ENCODE results near the gene RNF32. TPM values are rescaled to one million over a fixed set of nuclear protein-coding genes. Genes with fewer than 3 reads are reported as not detected.

RNF32 gene
- total RNA-seq, 2 experiments from 2014 or later = 2.0 to 2.9 TPM

DNA sequence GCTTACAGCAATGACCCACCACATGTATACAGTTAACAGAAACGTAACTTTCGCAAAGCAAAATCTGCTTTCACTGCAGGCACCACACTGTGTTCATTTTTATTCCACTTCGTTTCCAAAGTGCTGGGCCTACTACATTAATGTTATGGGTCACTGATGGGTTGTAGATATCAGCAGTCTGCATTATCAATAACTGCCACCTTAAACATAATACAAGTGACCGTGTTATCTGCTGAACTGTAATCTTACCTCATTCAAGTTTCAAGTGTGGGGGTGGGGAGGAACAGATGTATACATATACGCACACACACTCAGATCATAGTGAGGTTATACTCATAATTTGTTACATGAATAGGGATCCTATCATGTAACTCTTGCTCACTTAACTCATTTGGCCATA lies 21.1 kb downstream of the RNF32 start:
- Mint-ChIP-seq H3K9me3 (ENCODE audit: low read depth) (no peaks in the 10 kb centered on the region), H3K4me1 (peaks cover 4% of the 10 kb centered on the region), H3K36me3 (no peaks in the 10 kb centered on the region), H3K27me3 (peaks cover 14% of the 10 kb centered on the region), H3K27ac (no peak overlapping the region), H3K4me3 (no peak overlapping the region)
- ATAC-seq = no peak
- CTCF ChIA-PET = no interaction called here
- no peak for DNase-seq

DNA sequence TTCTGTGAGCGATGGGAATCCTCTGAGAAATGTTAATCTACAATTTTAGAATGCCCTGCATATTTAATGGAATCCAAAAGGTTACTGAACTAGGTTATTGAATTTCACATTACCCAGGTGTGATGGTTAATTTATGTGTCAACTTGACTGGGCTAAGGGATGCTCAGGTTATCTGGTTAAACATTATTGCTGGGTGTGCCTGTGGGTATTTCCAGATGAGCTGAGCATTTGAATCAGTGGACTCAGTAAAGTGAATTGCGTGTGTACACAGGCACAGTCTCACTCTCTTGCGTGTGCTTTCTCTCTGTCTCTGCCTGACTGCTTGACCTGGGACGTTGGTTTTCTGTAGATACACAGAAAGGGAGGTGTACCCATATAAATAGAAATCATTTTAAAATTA lies 21.7 kb downstream of the RNF32 start:
- H3K36me3 Mint-ChIP-seq = no peaks in the 10 kb centered on the region
- CTCF ChIA-PET = no interaction called here
- no peak overlapping the region for H3K27ac Mint-ChIP-seq
- H3K4me3 Mint-ChIP-seq = no peak overlapping the region
- peaks cover 14% of the 10 kb centered on the region for H3K27me3 Mint-ChIP-seq
- no peaks in the 10 kb centered on the region for H3K9me3 Mint-ChIP-seq (ENCODE audit: low read depth)
- no peaks in the 10 kb centered on the region for H3K4me1 Mint-ChIP-seq
- no peak for ATAC-seq
- no peak for DNase-seq

DNA sequence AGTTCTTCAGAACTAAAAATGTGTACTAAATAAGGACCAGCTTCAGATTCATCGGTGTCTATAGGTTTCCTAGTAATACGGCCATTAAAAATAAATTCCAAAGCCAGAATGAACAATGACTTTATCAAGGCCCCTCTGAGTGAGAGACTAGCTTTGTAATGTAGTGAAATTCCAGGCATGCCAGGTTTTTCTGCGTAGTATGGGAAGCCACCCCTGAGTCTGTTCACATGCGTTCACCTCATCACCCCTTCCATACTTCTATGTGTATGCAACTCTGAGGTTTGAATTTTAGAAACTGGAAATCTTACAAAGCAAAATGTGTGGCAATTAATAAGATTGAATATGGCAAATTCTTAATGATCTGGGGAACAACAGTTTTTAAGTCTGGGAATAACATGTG lies 24.5 kb downstream of the RNF32 start:
- no peak overlapping the region for H3K4me3 Mint-ChIP-seq
- CTCF ChIA-PET = interaction anchor here (0.9 kb wide), 1 partner anchor 15 kb away, joined by 3 read pairs; no protein-coding TSS in a partner anchor
- H3K9me3 Mint-ChIP-seq (ENCODE audit: low read depth) = no peaks in the 10 kb centered on the region
- no peak for ATAC-seq
- H3K36me3 Mint-ChIP-seq = no peaks in the 10 kb centered on the region
- peaks cover 2% of the 10 kb centered on the region for H3K27me3 Mint-ChIP-seq
- DNase-seq = no peak
- H3K4me1 Mint-ChIP-seq = no peaks in the 10 kb centered on the region
- no peak overlapping the region for H3K27ac Mint-ChIP-seq

DNA sequence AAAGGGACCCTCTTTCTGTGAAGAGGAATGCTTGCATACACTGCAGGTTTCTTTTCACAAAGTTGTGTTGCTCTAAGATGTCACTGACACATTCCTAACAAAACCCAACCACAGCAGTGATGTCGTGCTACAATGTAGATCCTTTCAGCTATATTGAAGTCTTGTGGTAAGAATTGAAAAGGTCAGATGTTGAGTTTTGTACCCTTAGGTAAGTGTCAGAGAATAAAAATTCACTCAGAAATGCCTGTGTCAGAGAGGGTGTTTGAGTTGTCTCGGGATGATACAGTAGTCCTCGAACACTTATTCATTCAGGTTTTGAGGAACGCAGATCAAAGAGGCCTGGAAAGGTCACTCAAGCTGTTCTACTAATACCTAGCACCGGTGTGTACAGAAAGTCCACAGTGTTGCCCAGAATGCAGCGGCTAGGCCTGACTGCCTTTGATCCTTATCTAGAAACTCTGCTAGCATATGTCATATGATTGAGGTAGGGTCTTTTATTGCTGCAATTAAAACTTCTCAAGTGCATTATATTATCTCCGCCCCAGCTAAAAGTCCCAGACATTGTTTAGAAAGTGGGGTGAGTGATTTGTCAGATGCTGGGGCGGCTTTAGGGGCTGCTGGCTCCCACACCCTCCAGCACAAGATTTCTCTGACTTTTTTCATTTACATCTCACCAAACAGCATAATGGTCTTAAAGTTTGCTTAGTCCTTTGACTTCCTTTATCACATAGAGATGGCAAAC lies 26.0 kb downstream of the RNF32 start:
- Mint-ChIP-seq H3K27me3 (no peaks in the 10 kb centered on the region), H3K9me3 (ENCODE audit: low read depth) (no peaks in the 10 kb centered on the region), H3K4me3 (no peak overlapping the region), H3K27ac (no peak overlapping the region), H3K36me3 (no peaks in the 10 kb centered on the region), H3K4me1 (no peaks in the 10 kb centered on the region)
- DNase-seq = no peak
- ATAC-seq = no peak
- CTCF ChIA-PET = no interaction called here

DNA sequence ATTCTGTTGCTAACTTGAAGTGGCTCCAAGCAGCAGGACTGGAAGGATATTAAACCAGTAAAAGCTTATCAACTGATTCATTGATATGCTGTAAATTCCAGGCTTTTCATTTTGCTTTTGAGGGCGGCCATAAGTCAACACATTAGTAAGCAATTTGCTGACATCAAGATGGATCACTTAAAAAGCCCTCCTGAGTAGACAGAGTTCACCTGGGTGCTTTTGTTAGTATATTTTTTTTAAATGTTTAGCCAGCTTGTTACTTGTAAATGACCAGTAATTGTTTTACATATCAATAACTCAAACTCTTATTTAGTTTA lies 26.5 kb downstream of the RNF32 start:
- no peak overlapping the region for H3K4me3 Mint-ChIP-seq
- CTCF ChIA-PET = no interaction called here
- DNase-seq (no peak), ATAC-seq (no peak)
- no peaks in the 10 kb centered on the region for H3K4me1 Mint-ChIP-seq
- no peak overlapping the region for H3K27ac Mint-ChIP-seq
- H3K36me3 Mint-ChIP-seq = no peaks in the 10 kb centered on the region
- H3K9me3 Mint-ChIP-seq (ENCODE audit: low read depth) = no peaks in the 10 kb centered on the region
- no peaks in the 10 kb centered on the region for H3K27me3 Mint-ChIP-seq

DNA sequence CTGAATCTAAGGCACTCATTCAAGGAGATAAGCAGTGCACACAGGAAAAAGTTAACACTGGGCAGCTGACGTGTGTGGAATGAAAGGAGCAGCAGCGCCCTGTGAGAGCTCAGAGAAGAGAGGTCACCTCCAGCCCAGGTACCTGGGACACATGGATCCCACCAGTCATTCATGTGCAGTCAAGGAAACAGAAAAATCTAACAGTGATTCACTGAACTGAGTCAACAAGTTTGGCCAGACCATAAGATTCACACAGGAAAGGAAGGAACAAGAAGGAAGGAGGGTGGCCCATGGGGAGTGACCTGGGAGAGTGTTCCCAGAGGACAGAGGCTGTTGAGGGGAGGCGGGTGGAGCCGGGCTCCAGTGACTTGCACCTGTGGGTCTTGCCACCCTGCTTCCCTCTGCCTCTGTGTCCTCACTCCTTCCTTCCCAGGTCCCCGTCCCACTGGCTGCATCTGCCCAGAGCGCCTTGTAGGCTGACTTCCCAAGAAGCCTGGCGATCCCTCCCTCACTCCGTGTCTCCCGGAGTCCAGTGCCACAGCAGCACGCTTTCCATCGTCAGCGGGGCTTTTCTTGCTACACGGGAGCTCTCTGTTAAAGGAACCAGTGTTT lies 27.7 kb downstream of the RNF32 start:
- CTCF ChIA-PET = no interaction called here
- no peak for ATAC-seq
- H3K27ac Mint-ChIP-seq = no peak overlapping the region

DNA sequence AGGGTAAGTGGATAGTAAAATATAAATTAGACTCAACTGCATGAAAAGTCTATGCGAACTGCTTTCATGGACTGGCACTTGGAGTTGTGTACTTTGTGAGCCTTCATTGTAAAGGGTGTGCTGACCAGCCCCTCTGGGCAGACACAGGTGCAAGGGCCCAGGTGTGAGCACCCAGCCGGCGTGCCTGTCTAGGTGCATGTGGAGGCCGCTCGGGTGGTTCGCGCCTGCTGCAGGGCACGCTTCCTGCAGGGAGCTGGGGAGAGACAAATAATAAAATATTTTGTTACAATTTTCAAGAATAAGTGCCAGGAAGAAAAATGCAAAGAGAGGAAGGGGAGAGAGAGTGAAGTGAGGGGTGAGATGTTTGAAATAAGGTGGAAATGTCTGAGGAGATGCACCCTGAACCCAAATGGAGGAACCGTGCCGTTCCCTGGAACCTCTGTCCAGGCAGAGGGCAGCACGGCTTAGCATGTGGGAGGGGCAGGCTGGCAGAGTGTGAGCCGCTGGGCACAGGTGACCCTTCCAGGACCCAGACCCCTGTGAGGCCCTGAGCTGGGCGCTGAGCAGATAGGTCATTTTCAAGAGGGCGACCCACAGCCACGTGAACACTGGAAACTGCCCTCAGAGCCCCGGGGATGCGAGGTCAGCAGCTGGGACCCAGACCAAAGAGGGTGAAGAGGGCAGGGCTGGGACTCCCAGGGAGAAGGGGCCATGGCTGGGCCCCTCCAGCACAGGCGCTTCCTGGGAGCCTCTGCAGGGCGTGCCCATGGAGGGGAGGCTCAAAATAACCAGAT lies 28.7 kb downstream of the RNF32 start:
- no peaks in the 10 kb centered on the region for H3K27me3 Mint-ChIP-seq
- ATAC-seq (no peak), DNase-seq (no peak)
- no peaks in the 10 kb centered on the region for H3K36me3 Mint-ChIP-seq
- no peak overlapping the region for H3K27ac Mint-ChIP-seq
- no peaks in the 10 kb centered on the region for H3K4me1 Mint-ChIP-seq
- no peaks in the 10 kb centered on the region for H3K9me3 Mint-ChIP-seq (ENCODE audit: low read depth)
- CTCF ChIA-PET = no interaction called here
- no peak overlapping the region for H3K4me3 Mint-ChIP-seq

More for the DNA sequence above, 27.7 kb downstream of the RNF32 start:
- Mint-ChIP-seq H3K9me3 (ENCODE audit: low read depth) (no peaks in the 10 kb centered on the region), H3K4me1 (no peaks in the 10 kb centered on the region), H3K4me3 (no peak overlapping the region), H3K27me3 (no peaks in the 10 kb centered on the region), H3K36me3 (no peaks in the 10 kb centered on the region)
- no peak for DNase-seq

DNA sequence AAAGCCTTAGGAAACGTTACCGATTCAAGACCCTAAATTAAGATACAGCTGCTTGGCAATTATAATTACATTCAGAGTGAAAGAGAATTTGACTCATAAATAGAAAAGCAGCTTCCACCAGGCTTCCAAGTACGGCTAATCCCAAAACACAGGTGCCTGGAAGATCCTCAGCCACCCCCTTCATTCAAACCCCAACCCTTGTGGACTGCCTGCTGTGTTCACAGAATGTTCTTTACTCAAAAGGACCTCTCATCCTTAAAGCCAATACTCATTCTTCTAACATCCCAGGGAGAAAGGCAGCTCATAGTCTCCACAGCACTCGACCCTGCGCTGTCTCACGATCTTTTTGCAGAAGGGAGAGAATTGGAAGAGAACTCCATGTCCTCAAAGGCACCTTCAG lies 32.9 kb downstream of the RNF32 start:
- Mint-ChIP-seq H3K27me3 (no peaks in the 10 kb centered on the region), H3K36me3 (peaks cover 16% of the 10 kb centered on the region), H3K4me3 (no peak overlapping the region), H3K9me3 (ENCODE audit: low read depth) (no peaks in the 10 kb centered on the region), H3K27ac (no peak overlapping the region), H3K4me1 (peaks cover 3% of the 10 kb centered on the region)
- ATAC-seq = no peak
- DNase-seq = no peak
- CTCF ChIA-PET = no interaction called here

DNA sequence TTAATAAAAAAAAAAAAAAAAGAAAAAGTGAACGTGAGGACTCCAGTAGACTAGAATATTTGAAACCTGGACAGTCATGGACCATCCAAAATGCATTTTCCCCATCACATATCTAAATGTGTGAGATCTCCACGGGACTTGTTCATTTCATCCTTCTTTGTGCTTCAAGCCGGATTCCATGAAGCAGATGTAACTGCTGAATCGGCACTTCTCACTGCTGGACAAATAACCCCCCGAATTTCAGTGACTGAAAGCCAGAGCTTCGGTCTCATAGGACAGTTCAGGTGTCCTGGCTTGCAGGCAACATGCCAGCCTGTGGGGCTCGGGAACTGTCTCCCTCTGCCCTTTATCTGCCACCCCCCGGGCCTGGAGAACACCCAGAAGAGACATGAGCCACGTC lies 33.3 kb downstream of the RNF32 start:
- Mint-ChIP-seq H3K4me1 (peaks cover 3% of the 10 kb centered on the region), H3K27ac (no peak overlapping the region), H3K36me3 (peaks cover 20% of the 10 kb centered on the region), H3K27me3 (no peaks in the 10 kb centered on the region), H3K9me3 (ENCODE audit: low read depth) (no peaks in the 10 kb centered on the region), H3K4me3 (no peak overlapping the region)
- CTCF ChIA-PET = no interaction called here
- ATAC-seq (no peak), DNase-seq (no peak)

DNA sequence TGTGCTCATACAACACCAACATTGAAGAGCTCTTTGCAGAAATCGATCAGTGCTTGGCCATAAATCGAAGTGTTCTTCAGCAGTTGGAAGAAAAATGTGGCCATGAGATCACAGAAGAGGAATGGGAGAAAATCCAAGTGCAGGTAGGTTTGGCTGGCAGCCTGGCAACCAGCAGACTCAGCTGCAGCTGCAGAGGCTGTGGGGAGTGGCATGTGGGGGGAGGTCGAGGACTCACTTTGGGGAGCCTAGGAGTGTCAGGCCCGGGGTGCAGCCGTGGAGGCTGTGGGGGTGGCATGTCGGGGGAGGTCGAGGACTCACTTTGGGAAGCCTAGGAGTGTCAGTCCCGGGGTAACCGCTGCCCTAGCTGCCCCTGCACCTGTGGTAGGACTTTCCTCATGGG lies 35.1 kb downstream of the RNF32 start:
- H3K4me1 Mint-ChIP-seq = peaks cover 11% of the 10 kb centered on the region
- no peaks in the 10 kb centered on the region for H3K9me3 Mint-ChIP-seq (ENCODE audit: low read depth)
- H3K27ac Mint-ChIP-seq = no peak overlapping the region
- no peaks in the 10 kb centered on the region for H3K27me3 Mint-ChIP-seq
- no peak overlapping the region for H3K4me3 Mint-ChIP-seq
- CTCF ChIA-PET = interaction anchor here (1.5 kb wide), 1 partner anchor 15 kb away, joined by 3 read pairs; no protein-coding TSS in a partner anchor
- DNase-seq (no peak), ATAC-seq (no peak)
- peaks cover 24% of the 10 kb centered on the region for H3K36me3 Mint-ChIP-seq

DNA sequence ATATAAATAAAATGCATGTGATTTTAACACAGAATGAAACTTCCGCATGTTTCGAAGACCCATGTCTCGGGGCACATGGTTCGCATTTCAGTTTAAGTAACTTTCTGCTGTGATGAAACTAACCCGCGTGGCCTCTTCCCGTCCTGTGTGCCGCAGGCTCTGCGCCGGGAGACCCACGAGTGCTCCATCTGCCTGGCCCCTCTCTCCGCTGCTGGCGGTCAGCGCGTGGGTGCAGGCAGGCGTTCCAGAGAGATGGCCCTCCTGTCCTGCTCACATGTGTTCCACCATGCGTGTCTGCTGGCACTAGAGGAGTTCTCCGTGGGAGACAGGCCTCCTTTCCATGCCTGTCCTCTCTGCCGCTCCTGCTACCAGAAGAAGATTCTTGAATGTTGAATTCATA lies 35.7 kb downstream of the RNF32 start:
- ATAC-seq = no peak
- Mint-ChIP-seq H3K36me3 (peaks cover 24% of the 10 kb centered on the region), H3K27me3 (no peaks in the 10 kb centered on the region), H3K27ac (no peak overlapping the region), H3K4me3 (no peak overlapping the region), H3K9me3 (ENCODE audit: low read depth) (no peaks in the 10 kb centered on the region), H3K4me1 (peaks cover 11% of the 10 kb centered on the region)
- CTCF ChIA-PET = interaction anchor here (1.5 kb wide), 1 partner anchor 15 kb away, joined by 3 read pairs; no protein-coding TSS in a partner anchor
- DNase-seq = no peak

DNA sequence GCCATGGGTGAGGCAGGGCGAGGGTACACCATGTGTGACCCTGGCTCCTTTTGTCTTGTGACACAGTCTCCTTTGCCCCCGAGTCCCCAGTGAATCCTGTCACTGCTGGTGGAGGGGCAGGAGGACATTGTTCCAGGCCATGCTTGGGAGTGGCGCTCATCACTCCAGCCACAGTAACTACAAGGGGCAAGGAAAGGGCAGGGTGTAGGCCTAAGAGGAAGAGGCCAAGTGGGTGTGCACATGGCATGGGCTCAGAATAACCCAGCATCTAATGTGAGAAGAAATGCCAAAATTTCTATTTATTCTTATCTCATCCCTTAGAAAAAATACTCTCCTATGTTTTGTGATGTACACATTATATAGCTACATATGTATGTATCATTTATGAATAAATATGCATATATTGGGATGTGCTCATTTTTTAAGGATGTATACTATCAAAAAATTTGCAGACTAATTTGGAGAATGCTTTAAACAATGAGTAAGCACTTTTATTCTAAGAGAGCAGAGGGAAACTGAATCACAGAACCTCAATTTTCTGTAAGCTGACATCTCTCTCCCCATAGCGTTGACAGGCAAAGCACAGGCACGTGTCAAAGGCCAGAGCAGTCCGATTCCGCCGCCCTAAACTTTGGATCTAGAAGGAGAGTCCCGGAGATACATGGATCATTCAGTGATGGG lies 36.9 kb downstream of the RNF32 start:
- DNase-seq (no peak), ATAC-seq (no peak)
- Mint-ChIP-seq H3K9me3 (ENCODE audit: low read depth) (no peaks in the 10 kb centered on the region), H3K27me3 (no peaks in the 10 kb centered on the region), H3K4me3 (no peak overlapping the region), H3K4me1 (peaks cover 11% of the 10 kb centered on the region), H3K27ac (no peak overlapping the region), H3K36me3 (peaks cover 24% of the 10 kb centered on the region)
- CTCF ChIA-PET = no interaction called here

DNA sequence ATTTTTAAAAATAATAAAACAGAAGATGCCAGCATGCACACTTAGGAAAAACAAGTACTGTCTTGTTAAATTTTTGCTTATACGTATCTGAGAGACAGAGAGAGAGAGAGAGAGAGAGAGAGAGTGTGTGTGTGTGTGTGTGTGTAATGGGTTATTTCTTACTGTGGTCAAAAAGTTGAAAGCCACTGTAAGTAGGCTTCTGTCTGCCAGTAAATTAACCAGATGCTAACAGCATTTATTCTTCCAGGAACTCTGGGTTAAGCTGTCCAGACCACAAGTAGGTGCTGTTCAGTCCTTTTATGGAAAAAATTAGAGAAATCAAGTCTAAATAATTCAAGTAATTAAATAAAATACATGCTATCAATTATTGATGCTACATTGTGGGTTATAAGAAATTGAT lies 39.7 kb downstream of the RNF32 start:
- Mint-ChIP-seq H3K27me3 (no peaks in the 10 kb centered on the region), H3K36me3 (peaks cover 22% of the 10 kb centered on the region), H3K9me3 (ENCODE audit: low read depth) (no peaks in the 10 kb centered on the region), H3K4me1 (peaks cover 11% of the 10 kb centered on the region), H3K4me3 (no peak overlapping the region), H3K27ac (no peak overlapping the region)
- DNase-seq = no peak
- CTCF ChIA-PET = no interaction called here
- no peak for ATAC-seq
